Progenitor cell of endocrine pancreas (in vitro differentiated cells): ENCODE results near the gene ATF7. TPM values are rescaled to one million over a fixed set of nuclear protein-coding genes. Genes with fewer than 3 reads are reported as not detected.
"Not testable (repeated sequence)": the region's sequence is repeated elsewhere in the genome, so short reads cannot be mapped to it uniquely, and the experiment has no call there.

Source experiments
- DNase-seq: peaks from one replicate; pipeline ENCODE4 v3.0.0; 2021; ENCODE audit warnings: low spot score; ENCODE audit not compliant: unreplicated experiment
- H3K27ac Mint-ChIP-seq: 2 replicates; pipeline ENCODE4 v1.8.0; 2021; ENCODE audit warnings: mild to moderate bottlenecking, moderate library complexity, mixed read lengths
- H3K27me3 Mint-ChIP-seq: 2 replicates; pipeline ENCODE4 v1.8.0; 2021; ENCODE audit warnings: mixed read lengths
- H3K36me3 Mint-ChIP-seq: 2 replicates; pipeline ENCODE4 v1.8.0; 2022; ENCODE audit warnings: mixed read lengths; ENCODE audit not compliant: insufficient read depth
- H3K4me1 Mint-ChIP-seq: 2 replicates; pipeline ENCODE4 v1.8.0; 2021; ENCODE audit warnings: low read depth, mixed read lengths
- H3K4me3 Mint-ChIP-seq: 2 replicates; pipeline ENCODE4 v1.8.0; 2021; ENCODE audit warnings: low read depth, mild to moderate bottlenecking, moderate library complexity, mixed read lengths
- H3K9me3 Mint-ChIP-seq: 2 replicates; pipeline ENCODE4 v1.8.0; 2021; ENCODE audit warnings: low read depth, mixed read lengths
- CTCF ChIP-seq: fragments of 200-600 bp; sonication (generic); IDR thresholded peaks from one replicate; pipeline ENCODE4 v1.5.0; 2021; ENCODE audit warnings: antibody characterized with exemption, mild to moderate bottlenecking; ENCODE audit not compliant: unreplicated experiment
- total RNA-seq: library from RNA; stranded (reverse); gene quantifications from 2 replicates; pipeline ENCODE4 v1.2.1, GENCODE V29; 2021

The ATF7 gene
- total RNA-seq, 1 donor from 2014 or later: 51.7 TPM

GRCh38 chr12:53644133-53644532 lies 18.0 kb upstream of the ATF7 start:
- no peak overlapping the region for H3K4me3 Mint-ChIP-seq
- H3K4me1 Mint-ChIP-seq: no peaks in the 10 kb centered on the region
- H3K9me3 Mint-ChIP-seq: no peaks in the 10 kb centered on the region
- no peaks in the 10 kb centered on the region for H3K27me3 Mint-ChIP-seq
- no peak for TF ChIP-seq CTCF
- H3K36me3 Mint-ChIP-seq: no peaks in the 10 kb centered on the region
- DNase-seq: no peak
- H3K27ac Mint-ChIP-seq: no peak overlapping the region

GRCh38 chr12:53643232-53643979 lies 17.2 kb upstream of the ATF7 start:
- DNase-seq: no peak
- no peaks in the 10 kb centered on the region for H3K9me3 Mint-ChIP-seq
- H3K4me1 Mint-ChIP-seq: no peaks in the 10 kb centered on the region
- no peak overlapping the region for H3K27ac Mint-ChIP-seq
- H3K36me3 Mint-ChIP-seq: no peaks in the 10 kb centered on the region
- no peaks in the 10 kb centered on the region for H3K27me3 Mint-ChIP-seq
- no peak overlapping the region for H3K4me3 Mint-ChIP-seq
- no peak for TF ChIP-seq CTCF

GRCh38 chr12:53638057-53638456 lies 11.9 kb upstream of the ATF7 start:
- Mint-ChIP-seq H3K4me3 (no peak overlapping the region), H3K9me3 (no peaks in the 10 kb centered on the region)
- TF ChIP-seq CTCF: no peak

GRCh38 chr12:53636641-53637040 lies 10.5 kb upstream of the ATF7 start:
- Mint-ChIP-seq H3K4me3 (no peak overlapping the region), H3K9me3 (no peaks in the 10 kb centered on the region), H3K36me3 (no peaks in the 10 kb centered on the region), H3K27ac (no peak overlapping the region), H3K4me1 (no peaks in the 10 kb centered on the region), H3K27me3 (no peaks in the 10 kb centered on the region)
- TF ChIP-seq CTCF: no peak
- DNase-seq: no peak

More at GRCh38 chr12:53638057-53638456, 11.9 kb upstream of the ATF7 start:
- Mint-ChIP-seq H3K27me3 (no peaks in the 10 kb centered on the region), H3K36me3 (no peaks in the 10 kb centered on the region), H3K27ac (no peak overlapping the region), H3K4me1 (no peaks in the 10 kb centered on the region)
- DNase-seq: no peak

GRCh38 chr12:53635708-53636107 lies 9.5 kb upstream of the ATF7 start:
- H3K4me3 Mint-ChIP-seq, H3K27ac Mint-ChIP-seq, H3K27me3 Mint-ChIP-seq, H3K9me3 Mint-ChIP-seq, DNase-seq, H3K36me3 Mint-ChIP-seq, H3K4me1 Mint-ChIP-seq: not testable (repeated sequence)

- H3K4me3 Mint-ChIP-seq: no peak overlapping the region
- H3K27ac Mint-ChIP-seq: no peak overlapping the region
- H3K4me1 Mint-ChIP-seq: peaks cover 4% of the 10 kb centered on the region
- TF ChIP-seq CTCF: no peak
- no peaks in the 10 kb centered on the region for H3K36me3 Mint-ChIP-seq
- H3K27me3 Mint-ChIP-seq: no peaks in the 10 kb centered on the region
- no peak for DNase-seq
- H3K9me3 Mint-ChIP-seq: no peaks in the 10 kb centered on the region
Observed at GRCh38 chr12:53631721-53632120, 5.5 kb upstream of the ATF7 start.
